Activated CD8-positive, alpha-beta memory T cell treated with anti-CD3 and anti-CD28 coated beads for 4 hours (primary cell): ENCODE data around the gene PPFIBP1.
"Not testable (repeated sequence)": the region's sequence is repeated elsewhere in the genome, so short reads cannot be mapped to it uniquely, and the experiment has no call there.

ENCODE experiments used
- DNase-seq, 2 donors: peaks; one replicate each; pipeline ENCODE4 v3.0.0-alpha.2; 2020; ENCODE audit warnings: low read depth in 2 of 2

Gene PPFIBP1

GRCh38 chr12:27592548-27592947, 68.5 kb downstream of the PPFIBP1 start:
- DNase-seq, result no peak

GRCh38 chr12:27593266-27593665, 69.3 kb downstream of the PPFIBP1 start:
- DNase-seq, result no peak

GRCh38 chr12:27595231-27595642, 71.2 kb downstream of the PPFIBP1 start:
- DNase-seq, result no peak

- not testable (repeated sequence) for DNase-seq
These were observed 74.9 kb downstream of the PPFIBP1 start for GRCh38 chr12:27598866-27599265.

GRCh38 chr12:27601056-27601828, 77.2 kb downstream of the PPFIBP1 start:
- DNase-seq, result not testable (repeated sequence)

GRCh38 chr12:27602516-27602915, 78.5 kb downstream of the PPFIBP1 start:
- DNase-seq, result no peak

- no peak for DNase-seq
These were observed 80.4 kb downstream of the PPFIBP1 start for GRCh38 chr12:27604431-27604830.

GRCh38 chr12:27606986-27607385, 83.0 kb downstream of the PPFIBP1 start:
- DNase-seq, result no peak

- no peak for DNase-seq
These were observed 83.6 kb downstream of the PPFIBP1 start for GRCh38 chr12:27607591-27607990.

- no peak for DNase-seq
These were observed 84.9 kb downstream of the PPFIBP1 start for GRCh38 chr12:27608890-27609289.

- DNase-seq, result no peak
These were observed 86.4 kb downstream of the PPFIBP1 start for GRCh38 chr12:27610374-27610773.

- no peak for DNase-seq
These were observed 90.4 kb downstream of the PPFIBP1 start for GRCh38 chr12:27614386-27614785.

- no peak for DNase-seq
These were observed 90.9 kb downstream of the PPFIBP1 start for GRCh38 chr12:27614866-27615265.

GRCh38 chr12:27615331-27615891, 91.4 kb downstream of the PPFIBP1 start:
- DNase-seq, result no peak

GRCh38 chr12:27616356-27617142, 92.5 kb downstream of the PPFIBP1 start:
- DNase-seq, result no peak

- DNase-seq, result no peak
These were observed 94.8 kb downstream of the PPFIBP1 start for GRCh38 chr12:27618836-27619235.

- no peak for DNase-seq
These were observed 95.3 kb downstream of the PPFIBP1 start for GRCh38 chr12:27619308-27619707.

GRCh38 chr12:27620121-27620520, 96.1 kb downstream of the PPFIBP1 start:
- no peak for DNase-seq

- no peak for DNase-seq
These were observed 98.6 kb downstream of the PPFIBP1 start for GRCh38 chr12:27622436-27623195.

- DNase-seq, result no peak
These were observed 99.6 kb downstream of the PPFIBP1 start for GRCh38 chr12:27623645-27624044.

GRCh38 chr12:27624586-27624985, 100.6 kb downstream of the PPFIBP1 start:
- no peak for DNase-seq
